Spleen (tissue), 11 donors: ENCODE measurements around the gene VPS39. TPM values are rescaled to one million over a fixed set of nuclear protein-coding genes. Genes with fewer than 3 reads are reported as not detected.

Experiments
- DNase-seq: peaks from one replicate; pipeline ENCODE4 v3.0.0-alpha.2; 2020
- H3K27ac ChIP-seq, 8 donors: fragments of 200-600 bp; sonication (generic) in 7 of 8; 1 replicate in 4 of 8; 2 replicates in 4 of 8; pipeline versions ENCODE4 v1.5.0 to v1.8.0; 2016 to 2021; ENCODE audit warnings: inconsistent platforms in 4 of 8, mild to moderate bottlenecking in 4 of 8, moderate library complexity in 1 of 8
- H3K27me3 ChIP-seq, 7 donors: fragments of 200-600 bp; sonication (generic) in 6 of 7; replicated peaks in 1 of 7; 1 replicate in 4 of 7; 2 replicates in 3 of 7; pipeline versions ENCODE4 v1.5.0 to v1.8.0; 2016 to 2021; ENCODE audit warnings: inconsistent platforms in 3 of 7, mild to moderate bottlenecking in 1 of 7
- H3K36me3 ChIP-seq, 6 donors: fragments of 200-600 bp; sonication (generic) in 5 of 6; 1 replicate in 4 of 6; 2 replicates in 2 of 6; pipeline versions ENCODE4 v1.5.0 to v1.8.0; 2016 to 2021; ENCODE audit warnings: inconsistent platforms in 2 of 6
- H3K4me1 ChIP-seq, 6 donors: fragments of 200-600 bp; sonication (generic) in 5 of 6; 1 replicate in 3 of 6; 2 replicates in 3 of 6; pipeline versions ENCODE4 v1.5.0 to v1.8.0; 2016 to 2021; ENCODE audit warnings: inconsistent platforms in 3 of 6
- H3K4me3 ChIP-seq, 8 donors: fragments of 200-600 bp; sonication (generic) in 7 of 8; 1 replicate in 4 of 8; 2 replicates in 4 of 8; pipeline versions ENCODE4 v1.5.0 to v1.8.0; 2016 to 2021; ENCODE audit warnings: inconsistent platforms in 4 of 8, mild to moderate bottlenecking in 4 of 8, moderate library complexity in 2 of 8
- H3K9me3 ChIP-seq, 8 donors: fragments of 200-600 bp; sonication (generic) in 7 of 8; 1 replicate in 4 of 8; 2 replicates in 4 of 8; pipeline versions ENCODE4 v1.5.0 to v1.8.0; 2016 to 2021; ENCODE audit warnings: inconsistent platforms in 4 of 8
- CTCF ChIP-seq, 11 experiments: fragments of 200-600 bp in 7 of 11; fragments of 450-650 bp in 4 of 11; sonication (generic) in 4 of 11; IDR thresholded peaks in 8 of 11; conservative IDR thresholded peaks in 3 of 11; 1 replicate in 7 of 11; 2 replicates in 4 of 11; pipeline versions ENCODE4 v1.4.0 to v1.8.0; 2016 to 2021; ENCODE audit warnings: antibody characterized with exemption in 11 of 11, inconsistent platforms in 4 of 11, mild to moderate bottlenecking in 1 of 11
- POLR2A ChIP-seq, 3 donors: fragments of 450-650 bp; IDR thresholded peaks; one replicate each; pipeline ENCODE4 v1.5.1; 2017; ENCODE audit warnings: antibody characterized with exemption in 3 of 3, mild to moderate bottlenecking in 1 of 3
- POLR2AphosphoS5 ChIP-seq, 3 donors: sonication (generic); formaldehyde crosslinking; IDR thresholded peaks; one replicate each; pipeline ENCODE4 v1.5.1; 2017; ENCODE audit warnings: antibody characterized with exemption in 3 of 3
- WGBS, 5 donors: extraction: QIAGEN DNeasy Blood & Tissue Kit in 3 of 5; methylation state at CpG; one replicate each; pipeline versions ENCODE4 v1.1.5 to v1.1.7; 2013 to 2018; 5-methylcytosine and 5-hydroxymethylcytosine counted together
- intact Hi-C: fragments of 100-400 bp; cut with DNase I; formaldehyde crosslinking; loops from one replicate; pipeline ENCODE4 v1.15.0; 2023; ENCODE audit warnings: low total_unique reads
- polyA plus RNA-seq, 3 donors: library from polyadenylated mRNA; stranded (reverse); fragments of 200-250 nt; gene quantifications; one replicate each; pipeline ENCODE4 v1.2.1, GENCODE V29; 2013
- total RNA-seq, 7 donors: library from RNA; depleted of rRNA in 3 of 7; stranded (reverse); fragments of >200 nt in 3 of 7; fragmentation: NEBNext Ultra II Directional in 4 of 7; extraction: Animal tissue kit (Norgen Biotek cat#: 25700) in 4 of 7; gene quantifications; one replicate each; pipeline versions ENCODE4 v1.1.0 to v1.2.1, GENCODE V29; 2016 to 2021
- donor health status: healthy with polysubstance abuse.
- donor health status: DM: no; HTN: no; CAD: no; lungs with moderate emphysema.
- donor health status: DM: no; HTN: no; CAD: no.
- donor health status: Bipolar disorder and iron deficiency.
- donor health status: healthy.
- donor health status: DM: no; HTN: no; CAD: no.
- donor health status: DM: yes; HTN: yes; CAD: no.

Gene VPS39
- total and polyA plus RNA-seq, 10 donors, result 25.9 to 220 (median 94.2) TPM

GRCh38 chr15:42163291-42163690 is 44.8 kb downstream of the VPS39 start:
- Histone ChIP-seq H3K27ac (no peak overlapping the region), H3K4me1 (peaks cover 0 to 4% (median 0%) of the 10 kb centered on the region in 6 donors), H3K36me3 (peaks cover 6 to 100% (median 98%) of the 10 kb centered on the region in 6 donors), H3K27me3 (no peaks in the 10 kb centered on the region), H3K4me3 (no peak overlapping the region), H3K9me3 (no peaks in the 10 kb centered on the region)
- intact Hi-C loops, result no loop called here
- DNase-seq, result no peak
- TF ChIP-seq POLR2AphosphoS5 (IDR thresholded peaks at IDR 0.05), result no peak
- no peak for TF ChIP-seq POLR2A (IDR thresholded peaks at IDR 0.05)
- TF ChIP-seq CTCF (IDR thresholded peaks at IDR 0.05 in 8 of 11, conservative IDR thresholded peaks at IDR 0.05 in 3 of 11), result no peak
- WGBS, 5 donors, result 98 to 100% (median 98%) methylated on average over 9 of the region's 9 CpGs

- TF ChIP-seq POLR2AphosphoS5 (IDR thresholded peaks at IDR 0.05) (no peak), POLR2A (IDR thresholded peaks at IDR 0.05) (no peak), CTCF (IDR thresholded peaks at IDR 0.05 in 8 of 11, conservative IDR thresholded peaks at IDR 0.05 in 3 of 11) (no peak)
- intact Hi-C loops, result no loop called here
- DNase-seq, result no peak
These were observed 48.0 kb downstream of the VPS39 start for GRCh38 chr15:42160136-42160535.

GRCh38 chr15:42159381-42160015 is 48.6 kb downstream of the VPS39 start:
- intact Hi-C loops, result no loop called here
- H3K9me3 ChIP-seq, result no peaks in the 10 kb centered on the region
- 90 to 95% (median 92%) methylated on average over 18 of the region's 18 CpGs for WGBS, 5 donors
- no peak for DNase-seq
- no peaks in the 10 kb centered on the region for H3K27me3 ChIP-seq
- H3K4me3 ChIP-seq, result no peak overlapping the region
- H3K36me3 ChIP-seq, result peaks cover 3 to 64% (median 60%) of the 10 kb centered on the region in 6 donors
- TF ChIP-seq POLR2A (IDR thresholded peaks at IDR 0.05) (no peak), CTCF (IDR thresholded peaks at IDR 0.05 in 8 of 11, conservative IDR thresholded peaks at IDR 0.05 in 3 of 11) (no peak), POLR2AphosphoS5 (IDR thresholded peaks at IDR 0.05) (no peak)
- no peak overlapping the region for H3K27ac ChIP-seq
- peaks cover 0 to 3% (median 0%) of the 10 kb centered on the region in 6 donors for H3K4me1 ChIP-seq

More at GRCh38 chr15:42160136-42160535, 48.0 kb downstream of the VPS39 start:
- H3K27ac ChIP-seq, result no peak overlapping the region
- H3K27me3 ChIP-seq, result no peaks in the 10 kb centered on the region
- peaks cover 0 to 3% (median 0%) of the 10 kb centered on the region in 6 donors for H3K4me1 ChIP-seq
- no peaks in the 10 kb centered on the region for H3K9me3 ChIP-seq
- 90 to 95% (median 94%) methylated on average over 7 of the region's 7 CpGs for WGBS, 5 donors
- H3K4me3 ChIP-seq, result no peak overlapping the region
- peaks cover 3 to 70% (median 66%) of the 10 kb centered on the region in 6 donors for H3K36me3 ChIP-seq

GRCh38 chr15:42158941-42159340 is 49.2 kb downstream of the VPS39 start:
- H3K27me3 ChIP-seq, result peaks cover 0 to 2% (median 0%) of the 10 kb centered on the region in 7 donors
- H3K4me3 ChIP-seq, result no peak overlapping the region
- WGBS, 5 donors, result 89 to 96% (median 93%) methylated on average over 7 to 10 of the region's 10 CpGs
- no peak for DNase-seq
- no peak overlapping the region for H3K27ac ChIP-seq
- no peak for TF ChIP-seq POLR2A (IDR thresholded peaks at IDR 0.05)
- TF ChIP-seq POLR2AphosphoS5 (IDR thresholded peaks at IDR 0.05), result peak in 1 of 3 donors; percentile 37
- H3K36me3 ChIP-seq, result peaks cover 3 to 58% (median 54%) of the 10 kb centered on the region in 6 donors
- intact Hi-C loops, result no loop called here
- peaks cover 0 to 2% (median 0%) of the 10 kb centered on the region in 6 donors for H3K4me1 ChIP-seq
- H3K9me3 ChIP-seq, result no peaks in the 10 kb centered on the region
